HG02981 (cell line): ENCODE data around the gene NOG.

ENCODE experiments used
- ATAC-seq: cut with Tn5 transposase; IDR thresholded peaks from one replicate; pipeline ENCODE4 v1.9.1; 2021; ENCODE audit warnings: mild to moderate bottlenecking, moderate library complexity; ENCODE audit not compliant: unreplicated experiment

NOG gene

DNA sequence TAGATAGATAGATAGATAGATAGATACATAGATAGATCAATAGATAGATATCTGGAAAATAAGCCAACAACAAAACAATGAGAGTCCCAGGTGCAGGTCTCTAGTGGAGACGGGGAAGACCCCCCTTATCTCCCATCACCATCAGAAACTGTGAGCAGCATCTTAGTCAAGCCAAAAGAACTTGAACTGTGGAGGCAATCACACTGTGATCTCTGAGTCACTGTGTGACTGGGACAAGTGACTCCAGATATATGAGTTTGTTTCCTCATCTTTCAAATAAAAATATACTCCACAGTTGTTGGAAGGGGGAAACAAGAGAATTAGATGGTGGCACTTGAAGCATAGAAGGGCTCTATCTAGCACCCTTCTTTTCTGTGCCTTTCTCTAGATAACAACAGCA lies 42.1 kb downstream of the NOG start:
- no peak for ATAC-seq

- ATAC-seq, result no peak
Observed at GRCh38 chr17:56636265-56636664, 42.8 kb downstream of the NOG start.

DNA sequence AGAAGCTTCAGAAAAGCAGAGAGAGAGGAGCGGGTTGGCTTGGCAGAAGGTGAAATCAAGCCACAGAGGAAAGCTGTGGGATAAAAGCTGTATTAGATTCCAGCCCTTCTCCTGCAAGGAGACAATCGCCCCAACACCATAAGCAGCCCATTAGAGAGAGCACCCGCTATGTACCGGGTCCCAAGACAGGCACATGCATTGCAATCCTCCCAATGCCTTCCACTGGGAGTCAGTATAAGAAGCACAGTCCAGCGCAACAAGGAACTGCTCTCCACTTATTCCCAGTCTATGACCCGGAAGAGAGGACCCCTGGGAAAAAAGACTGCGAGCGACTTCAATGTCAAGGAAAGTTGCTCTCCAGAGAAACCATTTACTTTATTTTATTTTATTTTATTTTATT lies 43.8 kb downstream of the NOG start:
- no peak for ATAC-seq

GRCh38 chr17:56638591-56639051 lies 45.1 kb downstream of the NOG start:
- no peak for ATAC-seq

DNA sequence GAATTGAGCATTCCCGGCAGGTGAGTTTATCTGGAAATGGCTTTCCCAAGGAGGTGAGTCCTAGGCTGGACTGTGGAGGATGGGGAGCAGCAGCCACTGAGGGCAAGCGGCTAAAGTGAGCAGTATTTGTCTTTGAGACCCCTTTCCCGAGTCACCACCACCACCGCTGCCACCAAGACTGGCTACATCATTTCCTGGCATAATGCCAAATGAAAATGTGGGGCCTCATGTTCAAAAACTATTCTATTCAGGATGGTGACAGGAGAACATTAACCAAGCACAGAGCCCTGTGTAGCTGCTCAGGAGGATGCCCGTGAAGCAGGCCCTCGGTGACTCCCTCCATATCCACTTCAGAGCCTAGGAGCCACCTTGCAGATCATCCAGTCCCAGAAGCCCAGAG lies 46.0 kb downstream of the NOG start:
- ATAC-seq, result no peak

- ATAC-seq, result no peak
Observed at GRCh38 chr17:56640116-56640515, 46.6 kb downstream of the NOG start.

DNA sequence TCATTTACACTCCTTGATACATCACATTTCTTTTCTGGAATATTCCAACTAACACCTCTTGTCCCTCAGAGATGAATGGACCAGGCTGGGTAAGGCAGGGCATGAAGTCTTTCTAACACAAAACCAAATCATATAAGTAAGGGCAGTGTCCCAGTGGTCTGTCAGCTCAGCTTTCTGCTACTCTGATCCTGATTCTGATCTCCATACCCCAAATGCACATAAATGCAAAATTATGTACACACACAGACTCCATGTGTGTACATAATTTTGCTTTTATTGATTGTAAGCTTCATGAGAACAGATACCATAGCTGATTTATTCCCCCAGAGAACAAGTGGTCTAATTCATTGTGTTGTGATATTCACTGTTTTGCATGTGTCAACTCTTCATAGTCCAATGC lies 47.9 kb downstream of the NOG start:
- no peak for ATAC-seq

- no peak for ATAC-seq
Observed at GRCh38 chr17:56641894-56642293, 48.4 kb downstream of the NOG start.

- no peak for ATAC-seq
Observed at GRCh38 chr17:56642424-56642823, 48.9 kb downstream of the NOG start.
